Measurements from ENCODE around the gene TCF12. TPM values are rescaled to one million over a fixed set of nuclear protein-coding genes. Genes with fewer than 3 reads are reported as not detected.

TCF12 gene
- total and polyA plus RNA-seq, 2 of the 8 experiments (the other 6 are each of a cell fraction or from before 2014, with no cell fraction given), result 85.8 to 101 TPM

- TF ChIP-seq ZNF274 (IDR thresholded peaks at IDR 0.05; ENCODE audit: borderline replicate concordance, extremely low read depth, low read length) (no peak), CTCF (IDR thresholded peaks at IDR 0.05; ENCODE audit: control extremely low read depth in 1 of 3, insufficient read depth in 1 of 3, low read depth in 1 of 3, low read length in 3 of 3) (no peak), CHD1 (IDR thresholded peaks at IDR 0.05; ENCODE audit: low read depth, low read length) (no peak), BCL11A (IDR thresholded peaks at IDR 0.05; ENCODE audit: low read depth in 2 of 2, low read length in 2 of 2) (no peak)
Measured at GRCh38 chr15:57094321-57095257, 176.1 kb downstream of the TCF12 start (continued).
